Stomach (tissue), 9 donors: ENCODE data around the gene TMEM258. TPM values are rescaled to one million over a fixed set of nuclear protein-coding genes. Genes with fewer than 3 reads are reported as not detected.

ENCODE experiments used
- DNase-seq, 2 donors: peaks; one replicate each; pipeline versions ENCODE4 v3.0.0 to v3.0.0-alpha.2; 2013 to 2019
- H3K27ac ChIP-seq, 5 donors: fragments of 200-600 bp in 4 of 5; sonication (generic) in 4 of 5; one replicate each; pipeline ENCODE4 v1.5.1; 2013 to 2019; ENCODE audit warnings: mild to moderate bottlenecking in 1 of 5, moderate library complexity in 1 of 5
- H3K27me3 ChIP-seq, 3 donors: fragments of 200-600 bp; sonication (generic); one replicate each; pipeline ENCODE4 v1.5.1; 2017 to 2019; ENCODE audit warnings: mixed run types in 1 of 3
- H3K36me3 ChIP-seq, 4 donors: fragments of 200-600 bp; sonication (generic); 1 replicate in 3 of 4; 2 replicates in 1 of 4; pipeline ENCODE4 v1.5.1; 2016 to 2019
- H3K4me1 ChIP-seq, 4 donors: fragments of 200-600 bp; sonication (generic); one replicate each; pipeline ENCODE4 v1.5.1; 2016 to 2019
- H3K4me3 ChIP-seq, 4 donors: fragments of 200-600 bp; sonication (generic) in 3 of 4; one replicate each; pipeline ENCODE4 v1.5.1; 2016 to 2019; ENCODE audit warnings: mild to moderate bottlenecking in 1 of 4
- H3K9me3 ChIP-seq, 4 donors: fragments of 200-600 bp; sonication (generic); one replicate each; pipeline ENCODE4 v1.5.1; 2016 to 2019
- EP300 ChIP-seq: sonication (generic); formaldehyde crosslinking; IDR thresholded peaks from one replicate; pipeline ENCODE4 v1.6.1; 2017; ENCODE audit warnings: antibody characterized with exemption
- POLR2A ChIP-seq, 4 donors: fragments of 450-650 bp; IDR thresholded peaks; one replicate each; pipeline ENCODE4 v1.6.1; 2016; ENCODE audit warnings: antibody characterized with exemption in 4 of 4, control low read depth in 2 of 4, mild to moderate bottlenecking in 1 of 4, moderate library complexity in 1 of 4
- POLR2AphosphoS5 ChIP-seq, 3 donors: sonication (generic); formaldehyde crosslinking; IDR thresholded peaks; one replicate each; pipeline ENCODE4 v1.6.1; 2016; ENCODE audit warnings: antibody characterized with exemption in 3 of 3
- WGBS, 5 donors: extraction: QIAGEN DNeasy Blood & Tissue Kit in 3 of 5; methylation state at CpG; one replicate each; pipeline versions ENCODE4 v1.1.5 to v1.1.7; 2013 to 2018; 5-methylcytosine and 5-hydroxymethylcytosine counted together
- intact Hi-C: fragments of 100-400 bp; cut with DNase I; formaldehyde crosslinking; loops from one replicate; pipeline ENCODE4 v1.15.1; 2023; ENCODE audit warnings: low total_unique reads
- polyA plus RNA-seq, 3 donors: library from polyadenylated mRNA; stranded (reverse); fragments of 200-250 nt; gene quantifications; one replicate each; pipeline ENCODE4 v1.2.3, GENCODE V29; 2013
- total RNA-seq, 5 donors: library from RNA; depleted of rRNA; stranded (reverse); fragments of >200 nt; gene quantifications; one replicate each; pipeline versions ENCODE4 v1.1.0 to v1.2.3, GENCODE V29; 2014 to 2016
- TF ChIP-seq, protein P1 (sequence below), 7 experiments: fragments of 450-650 bp in 4 of 7; fragments of 200-600 bp in 3 of 7; sonication (generic) in 3 of 7; IDR thresholded peaks; one replicate each; pipeline ENCODE4 v1.5.1; 2016 to 2019; ENCODE audit warnings: antibody characterized with exemption in 7 of 7, control low read depth in 2 of 7, mild to moderate bottlenecking in 1 of 7
- donor health status: healthy with polysubstance abuse.
- donor health status: Bipolar disorder and iron deficiency.
- donor health status: healthy.

Gene TMEM258
- total and polyA plus RNA-seq, 8 donors = 24.1 to 274 (median 50.3) TPM; not detected in 1

DNA sequence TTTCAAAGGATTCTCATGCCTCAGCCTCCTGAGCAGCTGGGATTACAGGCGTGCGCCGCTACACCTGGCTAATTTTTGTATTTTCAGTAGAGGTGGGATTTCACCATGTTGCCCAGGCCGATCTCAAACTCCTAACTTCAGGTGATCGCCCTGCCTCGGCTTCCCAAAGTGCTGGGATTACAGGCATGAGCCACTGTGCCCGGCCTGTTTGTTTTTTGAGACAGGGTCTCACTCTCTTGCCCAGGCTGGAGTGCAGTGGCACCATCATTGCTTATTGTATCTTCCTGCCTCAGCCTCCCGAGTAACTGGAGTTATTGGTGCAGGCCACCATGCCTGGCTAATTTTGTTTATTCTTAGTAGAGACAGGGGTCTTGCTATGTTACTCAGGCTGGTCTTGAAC is 43.8 kb upstream of the TMEM258 start:
- 95 to 98% (median 96%) methylated on average over 8 of the region's 8 CpGs for WGBS, 5 donors

DNA sequence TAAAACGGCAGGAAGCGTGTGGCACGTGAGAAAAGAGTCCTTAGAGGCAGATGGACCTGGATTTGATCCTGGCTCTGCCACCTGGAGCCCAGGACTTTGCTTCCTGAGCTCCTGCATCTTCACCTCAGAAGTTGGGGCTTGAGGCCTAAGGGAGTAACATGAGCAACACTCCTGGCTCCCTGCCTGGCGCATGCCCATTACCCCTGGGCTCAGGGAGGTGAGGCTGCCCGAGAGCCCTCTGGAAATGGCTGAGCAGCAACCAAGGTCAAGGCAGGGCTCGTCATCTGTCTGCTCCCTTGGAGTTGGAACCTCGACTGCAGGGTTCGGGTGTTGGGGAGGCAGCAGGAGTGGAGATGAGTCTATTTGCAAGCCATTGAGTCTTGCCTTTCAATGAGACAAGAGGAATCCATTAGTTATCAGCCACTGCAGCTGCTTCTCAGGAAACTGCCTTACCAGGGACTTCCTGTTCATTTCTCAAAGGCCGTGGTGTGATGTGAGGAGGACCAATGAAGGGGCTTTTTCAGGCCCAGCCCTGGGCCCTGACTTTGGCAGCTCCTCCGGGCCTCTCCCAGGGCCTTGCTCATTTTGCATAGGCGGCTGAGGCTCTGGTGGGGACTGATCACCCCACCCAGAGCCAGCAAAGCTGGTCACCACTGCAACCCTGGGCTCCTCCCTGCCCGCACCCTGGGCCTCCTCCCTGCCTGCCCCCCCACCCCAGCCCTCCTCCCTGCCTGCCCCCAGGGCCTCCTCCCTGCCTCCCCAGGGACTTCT is 42.1 kb upstream of the TMEM258 start:
- WGBS, 5 donors = 54 to 65% (median 59%) methylated on average over 10 to 12 of the region's 12 CpGs
- H3K36me3 ChIP-seq = peaks cover 0 to 19% (median 0%) of the 10 kb centered on the region in 4 donors
- peak overlapping the region; percentile 11 to 76 (median 60) for H3K27ac ChIP-seq
- intact Hi-C loops = no loop called here
- H3K4me3 ChIP-seq = no peak overlapping the region
- H3K4me1 ChIP-seq = peaks cover 1 to 66% (median 10%) of the 10 kb centered on the region in 4 donors
- TF ChIP-seq POLR2AphosphoS5 (IDR thresholded peaks at IDR 0.05) = peak in 1 of 3 donors; percentile 8
- TF ChIP-seq EP300 = no peak
- TF ChIP-seq POLR2A (IDR thresholded peaks at IDR 0.05) = no peak
- TF ChIP-seq, protein P1, sequence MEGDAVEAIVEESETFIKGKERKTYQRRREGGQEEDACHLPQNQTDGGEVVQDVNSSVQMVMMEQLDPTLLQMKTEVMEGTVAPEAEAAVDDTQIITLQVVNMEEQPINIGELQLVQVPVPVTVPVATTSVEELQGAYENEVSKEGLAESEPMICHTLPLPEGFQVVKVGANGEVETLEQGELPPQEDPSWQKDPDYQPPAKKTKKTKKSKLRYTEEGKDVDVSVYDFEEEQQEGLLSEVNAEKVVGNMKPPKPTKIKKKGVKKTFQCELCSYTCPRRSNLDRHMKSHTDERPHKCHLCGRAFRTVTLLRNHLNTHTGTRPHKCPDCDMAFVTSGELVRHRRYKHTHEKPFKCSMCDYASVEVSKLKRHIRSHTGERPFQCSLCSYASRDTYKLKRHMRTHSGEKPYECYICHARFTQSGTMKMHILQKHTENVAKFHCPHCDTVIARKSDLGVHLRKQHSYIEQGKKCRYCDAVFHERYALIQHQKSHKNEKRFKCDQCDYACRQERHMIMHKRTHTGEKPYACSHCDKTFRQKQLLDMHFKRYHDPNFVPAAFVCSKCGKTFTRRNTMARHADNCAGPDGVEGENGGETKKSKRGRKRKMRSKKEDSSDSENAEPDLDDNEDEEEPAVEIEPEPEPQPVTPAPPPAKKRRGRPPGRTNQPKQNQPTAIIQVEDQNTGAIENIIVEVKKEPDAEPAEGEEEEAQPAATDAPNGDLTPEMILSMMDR (IDR thresholded peaks at IDR 0.05) = no peak
- peak in 1 of 2 donors; percentile 83 for DNase-seq
- no peaks in the 10 kb centered on the region for H3K27me3 ChIP-seq
- no peaks in the 10 kb centered on the region for H3K9me3 ChIP-seq

More for the DNA sequence above, 43.8 kb upstream of the TMEM258 start:
- Histone ChIP-seq H3K36me3 (peaks cover 0 to 37% (median 3%) of the 10 kb centered on the region in 4 donors), H3K4me1 (peaks cover 0 to 48% (median 7%) of the 10 kb centered on the region in 4 donors), H3K27ac (peak overlapping the region in 3 of 5 donors; percentile 38 to 76 (median 67)), H3K4me3 (no peak overlapping the region), H3K27me3 (no peaks in the 10 kb centered on the region), H3K9me3 (no peaks in the 10 kb centered on the region)
- no peak for DNase-seq
- intact Hi-C loops = no loop called here
- TF ChIP-seq, protein P1 (IDR thresholded peaks at IDR 0.05) = no peak
- TF ChIP-seq POLR2AphosphoS5 (IDR thresholded peaks at IDR 0.05) (no peak), POLR2A (IDR thresholded peaks at IDR 0.05) (no peak), EP300 (no peak)

DNA sequence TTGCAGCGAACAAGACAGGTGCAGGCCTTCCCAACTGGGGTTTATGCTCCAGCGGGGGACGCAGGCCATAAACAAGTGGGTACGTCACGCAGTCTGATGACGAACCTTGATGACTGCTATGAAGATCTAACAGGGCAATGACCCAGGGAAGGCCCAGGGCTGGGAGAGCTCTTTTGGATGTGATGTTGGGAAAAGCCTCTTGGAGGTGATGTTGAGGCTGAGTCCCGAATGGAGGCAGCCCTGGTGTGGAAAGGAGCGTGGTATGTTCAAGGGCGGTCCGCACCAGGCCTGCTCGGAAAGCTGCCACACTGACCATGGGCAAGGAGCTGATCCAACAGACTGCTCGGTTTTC is 41.5 kb upstream of the TMEM258 start:
- Histone ChIP-seq H3K27me3 (peaks cover 0 to 5% (median 0%) of the 10 kb centered on the region in 3 donors), H3K4me1 (peaks cover 7 to 71% (median 15%) of the 10 kb centered on the region in 4 donors), H3K27ac (peak overlapping the region in 3 of 5 donors; percentile 59 to 76 (median 67)), H3K4me3 (no peak overlapping the region), H3K9me3 (no peaks in the 10 kb centered on the region), H3K36me3 (peaks cover 0 to 14% (median 0%) of the 10 kb centered on the region in 4 donors)
- intact Hi-C loops = no loop called here
- 92 to 97% (median 94%) methylated on average over 12 of the region's 12 CpGs for WGBS, 5 donors
- no peak for DNase-seq
- TF ChIP-seq POLR2AphosphoS5 (IDR thresholded peaks at IDR 0.05) (no peak), EP300 (no peak), POLR2A (IDR thresholded peaks at IDR 0.05) (no peak)
- TF ChIP-seq, protein P1 (IDR thresholded peaks at IDR 0.05) = no peak

DNA sequence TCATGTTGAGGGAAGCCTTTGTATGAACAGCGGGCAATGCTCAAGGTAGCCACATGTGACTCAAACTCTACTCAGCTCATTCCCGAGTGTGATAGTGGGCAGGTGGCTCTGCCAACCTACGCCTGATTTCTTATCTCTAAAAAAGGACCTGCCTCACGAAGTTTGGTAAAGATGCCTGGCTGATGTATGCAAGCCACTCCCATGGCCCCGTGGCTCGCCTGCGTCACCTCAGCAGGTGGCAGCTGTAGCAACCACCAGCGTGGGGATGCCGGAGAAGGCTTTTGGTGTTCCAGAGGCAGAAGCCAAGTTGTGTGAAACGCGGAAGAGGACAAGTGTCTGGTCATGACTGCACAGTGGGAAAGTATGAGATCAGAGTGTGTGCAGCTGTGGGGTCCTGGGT is 41.1 kb upstream of the TMEM258 start:
- 55 to 75% (median 64%) methylated on average over 11 of the region's 11 CpGs for WGBS, 5 donors
- intact Hi-C loops = no loop called here

More for the DNA sequence above, 41.1 kb upstream of the TMEM258 start:
- peaks cover 0 to 10% (median 4%) of the 10 kb centered on the region in 3 donors for H3K27me3 ChIP-seq
- peak overlapping the region in 2 of 5 donors; percentile 67 to 76 for H3K27ac ChIP-seq
- no peak overlapping the region for H3K4me3 ChIP-seq
- DNase-seq = no peak
- H3K4me1 ChIP-seq = peaks cover 11 to 76% (median 18%) of the 10 kb centered on the region in 4 donors
- no peak for TF ChIP-seq POLR2A (IDR thresholded peaks at IDR 0.05)
- no peak for TF ChIP-seq EP300
- TF ChIP-seq, protein P1 (IDR thresholded peaks at IDR 0.05) = no peak
- TF ChIP-seq POLR2AphosphoS5 (IDR thresholded peaks at IDR 0.05) = no peak
- no peaks in the 10 kb centered on the region for H3K9me3 ChIP-seq
- H3K36me3 ChIP-seq = peaks cover 0 to 10% (median 0%) of the 10 kb centered on the region in 4 donors
